COLO668 (cell line): Measurements from ENCODE around the gene RNF175.
A peak's percentile ranks its signal among the peaks of the same experiment; 100 is the strongest.
"Not testable (repeated sequence)": the region's sequence is repeated elsewhere in the genome, so short reads cannot be mapped to it uniquely, and the experiment has no call there.

Experiments
- DNase-seq: peaks from one replicate; lab custom pipeline; 2025; ENCODE audit not compliant: unreplicated experiment; lab: John Stamatoyannopoulos, UW

Gene RNF175

GRCh38 chr4:153684182-153684970, 75.4 kb downstream of the RNF175 start, which contains the start of gene TLR2:
TLR2 (plus strand) TSS chr4:153684280; CDS start chr4:153702908, 18,628 bp downstream.
- peak; percentile 63 for DNase-seq

GRCh38 chr4:153683763-153684181, 76.1 kb downstream of the RNF175 start:
- DNase-seq, result no peak

GRCh38 chr4:153679486-153679885, 80.3 kb downstream of the RNF175 start:
- DNase-seq, result no peak

- no peak for DNase-seq
Measured at GRCh38 chr4:153676984-153677383, 82.8 kb downstream of the RNF175 start.

GRCh38 chr4:153676486-153676885, 83.3 kb downstream of the RNF175 start:
- DNase-seq, result no peak

- DNase-seq, result no peak
Measured at GRCh38 chr4:153669838-153670237, 90.0 kb downstream of the RNF175 start.

- no peak for DNase-seq
Measured at GRCh38 chr4:153668647-153669046, 91.2 kb downstream of the RNF175 start.

GRCh38 chr4:153666505-153666904, 93.3 kb downstream of the RNF175 start:
- DNase-seq, result not testable (repeated sequence)

- DNase-seq, result no peak
Measured at GRCh38 chr4:153663667-153664066, 96.2 kb downstream of the RNF175 start.

GRCh38 chr4:153661908-153662307, 97.9 kb downstream of the RNF175 start:
- no peak for DNase-seq

- DNase-seq, result no peak
Measured at GRCh38 chr4:153661215-153661822, 98.5 kb downstream of the RNF175 start.
